ENCODE results near the gene PMEPA1.

DNA sequence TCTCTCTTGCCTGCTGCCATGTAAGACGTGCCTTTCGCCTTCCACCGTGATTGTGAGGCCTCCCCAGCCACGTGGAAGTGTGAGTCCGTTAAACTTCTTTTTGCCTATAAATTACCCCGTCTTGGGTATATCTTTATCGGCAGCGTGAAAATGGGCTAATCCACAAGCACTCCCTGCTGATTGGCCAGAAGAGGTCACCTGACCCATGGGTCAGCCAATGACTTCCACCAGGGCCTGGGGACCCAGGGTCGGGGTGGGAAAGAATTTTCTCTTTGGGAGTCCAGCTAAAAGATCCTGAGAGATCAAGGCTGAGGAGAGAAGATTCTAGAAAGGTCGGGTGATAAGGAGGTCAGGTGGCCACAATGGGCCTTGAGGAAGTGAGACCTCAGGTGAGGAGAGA, 106.7 kb downstream of the PMEPA1 start:
- TF ChIP-seq, protein P1, sequence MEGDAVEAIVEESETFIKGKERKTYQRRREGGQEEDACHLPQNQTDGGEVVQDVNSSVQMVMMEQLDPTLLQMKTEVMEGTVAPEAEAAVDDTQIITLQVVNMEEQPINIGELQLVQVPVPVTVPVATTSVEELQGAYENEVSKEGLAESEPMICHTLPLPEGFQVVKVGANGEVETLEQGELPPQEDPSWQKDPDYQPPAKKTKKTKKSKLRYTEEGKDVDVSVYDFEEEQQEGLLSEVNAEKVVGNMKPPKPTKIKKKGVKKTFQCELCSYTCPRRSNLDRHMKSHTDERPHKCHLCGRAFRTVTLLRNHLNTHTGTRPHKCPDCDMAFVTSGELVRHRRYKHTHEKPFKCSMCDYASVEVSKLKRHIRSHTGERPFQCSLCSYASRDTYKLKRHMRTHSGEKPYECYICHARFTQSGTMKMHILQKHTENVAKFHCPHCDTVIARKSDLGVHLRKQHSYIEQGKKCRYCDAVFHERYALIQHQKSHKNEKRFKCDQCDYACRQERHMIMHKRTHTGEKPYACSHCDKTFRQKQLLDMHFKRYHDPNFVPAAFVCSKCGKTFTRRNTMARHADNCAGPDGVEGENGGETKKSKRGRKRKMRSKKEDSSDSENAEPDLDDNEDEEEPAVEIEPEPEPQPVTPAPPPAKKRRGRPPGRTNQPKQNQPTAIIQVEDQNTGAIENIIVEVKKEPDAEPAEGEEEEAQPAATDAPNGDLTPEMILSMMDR (IDR thresholded peaks at IDR 0.05 in 8 of 11, conservative IDR thresholded peaks at IDR 0.05 in 3 of 11) = no peak
- TF ChIP-seq POLR2A (IDR thresholded peaks at IDR 0.05) = no peak
